A673 (cell line): ENCODE data around the gene FXYD3. TPM values are rescaled to one million over a fixed set of nuclear protein-coding genes. Genes with fewer than 3 reads are reported as not detected.

Experiments used
- Bru-seq: library from RNA; stranded (reverse); fragments of 400-500 nt; gene quantifications from one replicate; lab custom pipeline; 2021; lab: Mats Ljungman, UMichigan
- BruChase-seq, 2 experiments: library from RNA; stranded (reverse); fragments of 400-500 nt; gene quantifications; one replicate each; lab custom pipeline; 2021; lab: Mats Ljungman, UMichigan
- BruUV-seq: library from RNA; stranded (reverse); fragments of 400-500 nt; replicated peaks from 2 replicates; lab custom pipeline; 2021; lab: Mats Ljungman, UMichigan
- CTCF ChIA-PET: fragments of 300-600 bp; sonication (Branson Sonifier 250); formaldehyde crosslinking; loops from one replicate; lab custom pipeline; 2022; ENCODE audit warnings: antibody characterized with exemption; lab: Charles Lee
- POLR2A ChIA-PET: fragments of 300-600 bp; sonication (Branson Sonifier 250); formaldehyde crosslinking; loops from one replicate; lab custom pipeline; 2022; ENCODE audit warnings: antibody characterized with exemption; ENCODE audit not compliant: low non-redundant PET; lab: Charles Lee
- DNase-seq: peaks from one replicate; pipeline ENCODE4 v3.0.0-alpha.2; 2015; ENCODE audit warnings: low spot score
- H3K27ac ChIP-seq: fragments of 200-600 bp; sonication (generic); 2 replicates; pipeline ENCODE4 v1.5.1; 2016; ENCODE audit warnings: mixed run types, low read depth, mild to moderate bottlenecking, mixed read lengths, antibody characterized with exemption, low read length; ENCODE audit not compliant: poor library complexity, severe bottlenecking
- H3K27me3 ChIP-seq: fragments of 200-600 bp; sonication (generic); replicated peaks from 2 replicates; pipeline ENCODE4 v1.6.1; 2017; ENCODE audit warnings: mixed run types, low read depth, mild to moderate bottlenecking, mixed read lengths, antibody characterized with exemption, low read length; ENCODE audit not compliant: insufficient read depth, poor library complexity
- H3K36me3 ChIP-seq: fragments of 200-600 bp; sonication (generic); 2 replicates; pipeline ENCODE4 v1.6.1; 2016; ENCODE audit warnings: mixed run types, mild to moderate bottlenecking, mixed read lengths, antibody characterized with exemption, low read length; ENCODE audit not compliant: insufficient read depth, poor library complexity, severe bottlenecking
- H3K4me1 ChIP-seq: fragments of 200-600 bp; sonication (generic); 2 replicates; pipeline ENCODE4 v1.6.1; 2017; ENCODE audit warnings: mixed run types, mild to moderate bottlenecking, mixed read lengths, antibody characterized with exemption, low read length; ENCODE audit not compliant: insufficient read depth, poor library complexity, severe bottlenecking
- H3K4me3 ChIP-seq: fragments of 200-600 bp; sonication (generic); 2 replicates; pipeline ENCODE4 v1.5.1; 2016; ENCODE audit warnings: low read depth, mixed run types, mild to moderate bottlenecking, mixed read lengths, low read length; ENCODE audit not compliant: poor library complexity, severe bottlenecking
- H3K9me3 ChIP-seq: fragments of 200-600 bp; sonication (generic); 2 replicates; pipeline ENCODE4 v1.6.1; 2016; ENCODE audit warnings: mixed run types, low read depth, mild to moderate bottlenecking, mixed read lengths, antibody characterized with exemption, low read length; ENCODE audit not compliant: poor library complexity, severe bottlenecking
- CTCF ChIP-seq: fragments of 300-800, 200-600 bp; sonication (generic); conservative IDR thresholded peaks from 2 replicates; pipeline ENCODE4 v1.5.1; 2017; ENCODE audit warnings: low read depth, mild to moderate bottlenecking, antibody characterized with exemption, low read length, moderate library complexity, mixed read lengths
- EZH2 ChIP-seq: fragments of 200-600 bp; sonication (generic); IDR thresholded peaks from 2 replicates; pipeline ENCODE4 v1.6.1; 2017; ENCODE audit warnings: borderline replicate concordance, low read depth, mild to moderate bottlenecking, mixed read lengths, antibody characterized with exemption, low read length; ENCODE audit not compliant: poor library complexity, severe bottlenecking
- intact Hi-C: fragments of 100-400 bp; cut with micrococcal nuclease; formaldehyde crosslinking; loops from one replicate; pipeline ENCODE4 v1.10.0; 2022; ENCODE audit not compliant: unreplicated experiment
- long read RNA-seq: library from polyadenylated mRNA; stranded (forward); transcript quantifications from one replicate; pipeline ENCODE4 v2.0.0, GENCODE V29; 2022
- total RNA-seq: library from RNA; stranded (reverse); gene quantifications from 2 replicates; pipeline ENCODE4 v1.2.3, GENCODE V29; 2021

Gene FXYD3
- total RNA-seq (not detected in 2 replicates), Bru-seq, nascent RNA (not detected), BruChase-seq, experiment 1, labeled RNA remaining after a 2-hour chase (not detected), BruChase-seq, experiment 2, labeled RNA remaining after a 6-hour chase (not detected)
- long read RNA-seq: 0 reads

- H3K27me3 ChIP-seq: no peaks in the 10 kb centered on the region
- no TSS peak for BruUV-seq
- H3K27ac ChIP-seq: no peak within 1 kb of the TSS
- no peak for TF ChIP-seq CTCF
- TF ChIP-seq EZH2: no peak
- H3K4me1 ChIP-seq: no peaks in the 10 kb centered on the region
- peak within 1 kb of the TSS; percentile 35 for H3K4me3 ChIP-seq
- ChIA-PET POLR2A (no interaction called here), CTCF (interaction anchor here (0.6 to 1.3 kb wide), 3 partner anchors 9 to 26 kb away, joined by 3 to 6 read pairs (median 5); no protein-coding TSS in a partner anchor)
- DNase-seq: no peak
- intact Hi-C loops: no loop called here
- H3K9me3 ChIP-seq: no peaks in the 10 kb centered on the region
- H3K36me3 ChIP-seq: no peaks in the 10 kb centered on the region
These were observed at the start of gene FXYD3 for GRCh38 chr19:35115177-35115951. Gene FXYD3, plus strand, starts transcription at chr19:35115823. Its CDS starts 3,554 bp downstream, at chr19:35119377.

GRCh38 chr19:35066121-35066520 lies 49.5 kb upstream of the FXYD3 start:
- no TSS peak for BruUV-seq
- no peaks in the 10 kb centered on the region for H3K4me1 ChIP-seq
- H3K27me3 ChIP-seq: no peaks in the 10 kb centered on the region
- no peaks in the 10 kb centered on the region for H3K36me3 ChIP-seq
- intact Hi-C loops: loop anchor here (2.0 kb wide), 1 partner anchor 69 kb away; the partner anchor contains the start of gene LGI4
- ChIA-PET CTCF (interaction anchor here (1.1 kb wide), 1 partner anchor 22 kb away, joined by 5 read pairs; no protein-coding TSS in a partner anchor), POLR2A (no interaction called here)
- H3K9me3 ChIP-seq: peaks cover 4% of the 10 kb centered on the region
- DNase-seq: no peak
- no peak overlapping the region for H3K4me3 ChIP-seq
- no peak overlapping the region for H3K27ac ChIP-seq
- TF ChIP-seq EZH2 (no peak), CTCF (no peak)

- DNase-seq: peak; percentile 92
- CTCF ChIA-PET: interaction anchor here (0.5 to 1.1 kb wide), 10 partner anchors 19 to 491 kb away, joined by 3 to 9 read pairs (median 3); no protein-coding TSS in a partner anchor
- Histone ChIP-seq H3K4me3 (no peak overlapping the region), H3K27ac (no peak overlapping the region), H3K36me3 (no peaks in the 10 kb centered on the region), H3K4me1 (no peaks in the 10 kb centered on the region), H3K9me3 (peaks cover 4% of the 10 kb centered on the region), H3K27me3 (no peaks in the 10 kb centered on the region)
- intact Hi-C loops: loop anchor here (1.0 to 2.0 kb wide), 2 partner anchors 47 to 68 kb away; partner anchors contain the start of gene LGI4
- no TSS peak for BruUV-seq
- peak; percentile 96 for TF ChIP-seq CTCF
- no peak for TF ChIP-seq EZH2
- POLR2A ChIA-PET: interaction anchor here (0.7 kb wide), 1 partner anchor 75 kb away, joined by 7 read pairs; no protein-coding TSS in a partner anchor
These were observed 48.7 kb upstream of the FXYD3 start for GRCh38 chr19:35066691-35067563.
